HG02852 (cell line): Measurements from ENCODE around the gene NIT1.
"Not testable (repeated sequence)": the region's sequence is repeated elsewhere in the genome, so short reads cannot be mapped to it uniquely, and the experiment has no call there.

Source experiments
- ATAC-seq: cut with Tn5 transposase; IDR thresholded peaks from one replicate; pipeline ENCODE4 v1.9.1; 2021; ENCODE audit warnings: mild to moderate bottlenecking, moderate library complexity; ENCODE audit not compliant: unreplicated experiment

NIT1 gene

DNA sequence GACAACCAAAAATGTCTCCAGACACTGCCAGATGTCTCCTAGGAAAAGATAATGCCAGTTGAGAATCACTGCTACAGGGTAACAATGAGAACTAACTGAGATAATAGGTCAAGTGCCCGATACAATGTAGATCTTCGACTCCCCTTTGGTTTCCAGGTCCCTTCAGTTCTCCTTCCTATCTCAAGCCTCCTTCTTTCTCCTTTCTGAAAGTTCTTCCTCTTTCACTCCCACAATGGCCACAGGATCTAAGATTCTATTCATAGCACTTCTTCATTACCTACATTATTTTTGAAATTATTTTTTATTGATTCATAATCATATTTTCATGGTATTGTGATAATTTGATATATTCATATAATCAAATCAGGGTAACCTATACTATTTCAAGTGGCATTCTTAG, 6.4 kb upstream of the NIT1 start:
- no peak for ATAC-seq

DNA sequence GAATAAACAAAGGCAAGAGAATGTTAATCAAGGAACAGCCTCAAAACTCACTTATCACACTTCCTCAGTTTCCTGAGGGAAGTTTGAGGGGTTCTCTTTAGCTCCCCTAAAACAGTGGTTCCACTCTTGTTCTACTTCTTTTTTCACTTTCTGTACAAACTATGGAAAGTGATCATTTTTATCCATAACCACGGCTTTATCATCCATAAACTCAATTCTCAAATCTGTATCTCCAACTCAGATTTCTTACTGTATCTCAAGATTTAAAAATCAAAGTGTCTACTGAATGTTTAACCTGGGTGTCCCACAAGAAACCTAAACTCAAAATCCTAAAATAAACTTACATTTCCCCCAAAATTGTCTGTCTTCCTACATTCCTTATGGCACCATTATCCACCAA, 4.0 kb upstream of the NIT1 start:
- ATAC-seq = no peak

DNA sequence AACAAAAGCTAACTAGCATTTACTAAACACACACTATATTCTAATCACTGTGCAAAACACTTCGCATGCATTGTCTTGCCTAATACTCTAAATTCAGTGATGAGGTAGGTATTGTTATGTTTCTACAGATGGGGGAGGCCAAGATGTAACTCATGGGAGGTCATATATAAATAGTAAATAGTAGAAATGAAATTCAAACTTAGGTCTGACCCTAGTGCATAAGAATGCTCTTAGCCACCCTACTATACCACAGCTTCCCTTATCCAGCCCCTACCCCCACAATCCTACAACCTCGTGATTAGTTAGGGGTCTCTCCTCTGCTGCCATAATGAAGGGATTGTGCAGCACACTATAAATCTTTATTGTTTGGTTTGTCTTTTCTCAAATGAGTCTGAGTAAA, 3.3 kb upstream of the NIT1 start:
- no peak for ATAC-seq

DNA sequence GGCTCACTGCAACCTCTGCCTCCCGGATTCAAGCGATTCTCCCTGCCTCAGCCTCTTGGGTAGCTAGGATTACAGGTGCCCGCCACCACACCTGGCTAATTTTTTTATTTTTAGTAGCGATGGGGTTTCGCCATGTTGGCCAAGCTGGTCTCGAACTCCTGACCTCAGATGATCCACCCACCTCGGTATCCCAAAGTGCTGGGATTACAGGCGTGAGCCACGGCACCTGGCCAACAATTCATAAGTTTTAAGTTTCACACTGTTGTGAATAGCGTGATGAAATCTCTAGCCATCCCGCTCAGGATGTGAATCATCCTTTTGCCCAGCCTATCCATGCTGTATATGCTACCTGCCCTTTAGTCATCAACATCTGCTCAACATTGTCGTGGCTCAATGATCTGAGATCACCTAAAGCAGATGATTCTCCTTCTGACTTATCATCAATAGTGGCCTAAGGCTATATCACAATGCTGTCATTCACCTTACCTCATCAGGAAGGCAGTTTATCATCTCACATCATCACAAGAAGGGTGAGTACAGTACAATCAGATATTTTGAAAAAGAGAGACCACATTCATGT, 2.7 kb upstream of the NIT1 start:
- no peak for ATAC-seq

DNA sequence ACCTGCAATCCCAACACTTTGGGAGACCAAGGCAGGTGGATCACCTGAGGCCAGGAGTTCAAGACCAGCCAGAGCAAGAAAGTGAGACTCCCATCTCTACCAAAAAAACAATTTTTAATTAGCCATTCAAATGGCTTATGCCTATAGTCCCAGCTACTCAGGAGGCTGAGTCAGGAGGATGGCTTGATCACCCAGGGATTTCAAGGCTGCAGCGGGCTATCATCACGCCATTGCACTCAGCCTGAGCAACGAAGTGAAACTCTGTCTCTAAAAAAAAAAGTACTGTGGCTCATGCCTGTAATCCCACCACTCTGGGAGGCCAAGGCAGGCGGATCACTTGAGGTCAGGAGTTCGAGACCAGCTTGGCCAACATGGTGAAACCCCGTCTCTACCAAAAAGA, 1.9 kb upstream of the NIT1 start:
- not testable (repeated sequence) for ATAC-seq

DNA sequence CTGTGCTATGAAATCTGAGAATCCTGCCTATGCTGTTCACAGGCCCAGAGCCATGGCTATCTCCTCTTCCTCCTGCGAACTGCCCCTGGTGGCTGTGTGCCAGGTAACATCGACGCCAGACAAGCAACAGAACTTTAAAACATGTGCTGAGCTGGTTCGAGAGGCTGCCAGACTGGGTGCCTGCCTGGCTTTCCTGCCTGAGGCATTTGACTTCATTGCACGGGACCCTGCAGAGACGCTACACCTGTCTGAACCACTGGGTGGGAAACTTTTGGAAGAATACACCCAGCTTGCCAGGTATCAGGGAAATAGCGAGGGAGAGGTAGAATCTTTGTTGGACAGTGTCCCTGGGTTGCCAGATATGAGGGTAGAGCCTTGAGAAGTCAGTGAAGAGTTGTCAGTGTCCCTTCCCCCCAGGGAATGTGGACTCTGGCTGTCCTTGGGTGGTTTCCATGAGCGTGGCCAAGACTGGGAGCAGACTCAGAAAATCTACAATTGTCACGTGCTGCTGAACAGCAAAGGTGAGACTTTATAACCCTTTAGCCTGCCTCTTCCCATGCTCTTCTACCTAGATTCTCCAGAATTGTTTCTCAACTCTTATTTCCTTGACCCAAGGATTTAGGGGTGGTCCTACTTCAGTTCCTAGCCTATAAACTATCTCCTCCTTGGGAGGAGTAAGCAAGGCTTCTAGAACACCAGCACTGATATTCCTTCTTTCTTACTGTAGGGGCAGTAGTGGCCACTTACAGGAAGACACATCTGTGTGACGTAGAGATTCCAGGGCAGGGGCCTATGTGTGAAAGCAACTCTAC, 1.4 kb downstream of the NIT1 start:
- ATAC-seq = peak; percentile 42

DNA sequence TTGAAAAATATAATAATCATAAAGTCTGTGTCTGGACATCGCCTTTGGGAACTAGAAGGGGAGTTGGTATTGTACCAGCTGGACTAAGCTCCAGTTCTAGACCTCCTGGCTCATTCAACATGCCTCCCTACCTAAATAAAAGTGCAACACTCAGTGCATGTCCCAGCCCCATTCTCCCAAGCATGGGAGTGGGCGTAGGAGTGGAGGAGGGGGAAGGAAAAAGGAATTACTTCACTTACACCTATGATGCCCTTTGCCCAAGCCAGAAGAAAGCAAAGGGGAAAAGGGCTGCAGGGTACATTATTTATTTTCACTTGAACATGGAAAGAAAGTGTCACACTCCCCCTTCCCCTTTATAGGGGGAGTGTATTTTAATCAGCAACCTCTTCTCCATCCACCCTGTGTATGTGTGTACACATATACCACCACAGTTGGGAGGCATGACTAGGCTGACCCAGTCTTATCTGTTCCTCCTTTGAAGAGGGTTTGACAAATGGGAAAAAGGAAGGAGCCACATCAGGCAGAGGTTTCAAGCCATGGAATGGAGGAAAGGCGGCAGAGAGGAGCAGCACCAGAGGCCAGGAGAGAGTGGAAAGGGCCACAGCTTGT, 3.2 kb downstream of the NIT1 start:
- ATAC-seq = no peak

DNA sequence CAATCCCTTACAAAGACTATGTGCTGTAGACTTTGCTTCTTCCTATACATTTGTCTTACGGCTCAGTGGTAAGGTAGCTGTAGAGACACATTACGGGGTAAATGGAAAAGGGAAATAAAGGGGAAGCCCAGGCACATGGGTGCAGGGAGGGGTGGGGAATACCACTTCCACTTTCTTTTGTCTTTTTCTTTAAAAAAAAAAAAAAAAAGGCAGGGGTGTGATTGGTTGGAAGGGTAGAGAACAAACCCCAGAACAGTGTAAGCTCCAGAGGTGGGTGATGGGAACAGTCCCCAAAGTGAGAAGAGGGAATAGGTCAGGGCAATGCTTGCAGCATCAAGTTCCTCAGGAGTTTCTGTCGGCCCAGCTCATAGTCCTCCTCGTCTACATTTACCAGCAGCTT, 3.9 kb downstream of the NIT1 start:
- no peak for ATAC-seq

DNA sequence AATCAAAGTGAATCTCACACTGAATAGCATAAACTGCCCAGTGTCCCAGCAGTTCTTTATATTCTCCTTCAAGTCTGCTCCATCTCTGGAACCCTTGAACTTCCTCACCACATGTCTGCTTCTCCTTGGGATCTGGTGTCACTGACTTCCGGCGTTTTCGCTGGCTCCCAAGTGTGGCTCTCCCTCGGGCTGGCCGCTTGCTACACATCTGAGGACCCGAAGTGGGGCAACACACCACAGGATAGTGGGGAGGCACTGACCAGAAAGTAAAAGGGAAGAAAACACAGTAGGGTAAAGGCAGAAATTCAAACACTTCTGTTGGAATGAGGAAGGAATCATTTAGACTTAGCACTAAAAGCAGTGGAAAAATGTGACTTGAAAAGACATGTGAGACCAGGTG, 5.1 kb downstream of the NIT1 start:
- no peak for ATAC-seq

DNA sequence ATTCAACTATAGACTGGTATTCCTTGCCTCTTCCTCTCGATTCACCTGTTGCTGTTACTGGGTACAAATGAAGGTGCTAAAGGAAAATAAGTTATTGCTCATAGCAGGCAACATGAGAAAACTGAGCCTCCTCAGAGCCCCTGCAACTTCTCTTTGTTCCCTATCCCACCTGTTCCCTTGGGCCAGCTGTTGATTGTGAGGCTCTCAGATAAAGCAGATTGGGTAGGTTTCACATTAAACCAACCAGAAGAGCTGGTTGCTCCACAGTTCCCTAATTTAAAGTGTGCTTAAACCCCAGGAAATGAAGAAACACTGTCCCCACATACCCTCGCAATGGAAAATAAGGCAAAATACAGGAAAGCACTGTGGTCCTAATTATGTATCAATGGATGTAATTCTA, 9.7 kb downstream of the NIT1 start:
- no peak for ATAC-seq

DNA sequence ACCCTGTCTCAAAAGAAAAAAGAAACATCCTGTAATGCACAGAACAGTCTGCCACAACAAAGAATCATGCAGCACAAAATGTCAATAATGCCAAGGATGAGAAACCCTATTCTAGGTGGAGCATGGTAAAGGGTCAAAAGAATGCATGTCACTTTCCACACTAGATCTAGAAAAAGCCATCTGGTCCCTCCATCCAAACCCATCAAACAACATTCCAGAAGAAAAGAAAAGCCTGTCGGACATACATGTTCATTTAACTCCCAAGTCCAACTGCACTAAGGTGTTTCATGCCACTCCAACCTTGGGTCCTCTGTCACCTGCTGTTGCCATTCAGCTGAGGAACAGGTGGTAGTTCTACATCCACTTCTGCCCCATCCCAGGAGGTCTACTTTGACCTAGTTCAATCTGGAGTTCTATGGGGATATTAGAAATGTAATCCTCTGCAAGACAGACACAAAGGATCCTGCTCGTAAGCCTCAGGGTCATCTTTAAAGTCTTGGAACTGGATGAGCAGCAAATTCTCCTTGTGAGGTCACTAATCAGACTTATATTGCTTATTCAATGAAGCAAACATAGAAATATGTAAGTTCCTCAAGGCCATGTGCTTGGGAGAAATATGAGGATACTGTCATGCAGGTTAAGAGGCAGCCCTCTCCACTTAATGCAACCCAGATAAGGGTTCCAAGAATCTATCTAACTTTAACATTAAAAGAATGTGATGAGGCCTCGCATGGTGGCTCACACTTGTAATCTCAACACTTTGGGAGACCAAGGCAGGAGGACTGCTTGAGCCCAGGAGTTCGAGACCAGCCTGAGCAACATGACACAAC, 10.9 kb downstream of the NIT1 start:
- ATAC-seq = no peak

DNA sequence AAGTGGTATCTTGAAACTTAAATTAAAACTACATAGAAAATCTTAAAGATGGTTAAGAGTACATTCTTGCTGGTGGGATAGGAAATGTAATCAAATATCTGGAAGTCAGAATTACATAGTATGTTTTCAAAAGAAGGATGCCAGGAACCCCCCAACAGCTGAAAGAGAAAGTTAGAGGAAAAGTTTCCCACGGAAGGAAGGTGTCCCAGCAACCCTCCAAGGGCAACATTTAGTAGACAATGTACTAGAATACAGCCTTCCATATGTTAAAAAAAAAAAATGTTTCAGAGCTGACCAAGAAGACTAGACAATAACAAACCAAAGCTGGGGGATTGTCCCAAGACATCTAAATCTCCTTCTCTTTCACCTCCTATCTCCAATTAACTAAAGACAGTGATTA, 12.4 kb downstream of the NIT1 start:
- no peak for ATAC-seq

DNA sequence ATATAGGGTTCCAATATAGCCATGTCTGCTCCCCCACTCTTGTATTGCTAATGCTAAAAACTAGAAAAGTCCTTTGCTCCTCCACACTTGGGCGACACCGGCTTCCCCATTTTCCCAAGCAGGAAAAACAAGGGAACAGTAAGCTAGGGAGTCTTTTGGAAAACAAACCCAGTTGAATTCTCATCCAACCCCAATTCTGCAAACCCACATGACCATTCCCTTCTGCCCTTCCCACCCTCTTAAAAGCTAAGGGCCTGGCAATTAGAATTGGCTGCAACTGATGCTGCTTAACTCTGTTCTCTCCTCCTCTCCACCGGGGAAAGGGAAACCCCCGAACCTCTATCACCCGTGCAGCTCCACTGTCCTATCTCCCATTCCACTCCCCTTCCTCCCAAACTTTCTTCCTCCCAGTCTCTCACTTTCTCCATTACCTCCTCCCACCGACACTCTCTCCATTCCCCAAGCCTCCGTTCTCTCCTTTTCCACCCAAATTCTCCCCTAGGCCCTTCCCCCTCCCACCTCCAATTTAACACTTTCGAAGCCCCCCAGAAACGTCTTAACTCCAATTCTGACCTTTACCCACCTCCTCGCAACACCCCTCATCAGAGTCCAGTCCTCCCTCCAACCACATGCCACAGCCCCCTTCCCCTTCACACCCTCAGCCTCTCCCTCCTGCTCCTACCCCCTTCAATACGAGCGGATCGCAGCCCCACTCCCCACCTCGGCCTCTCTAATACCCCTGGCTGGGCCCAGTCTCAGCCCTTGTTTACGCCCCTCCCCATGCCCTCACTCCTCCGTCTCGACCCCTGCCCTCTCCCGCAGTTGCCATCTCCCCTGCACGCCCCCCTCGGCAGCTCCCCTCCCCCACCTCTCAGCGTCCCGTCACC, 13.9 kb downstream of the NIT1 start:
- no peak for ATAC-seq

DNA sequence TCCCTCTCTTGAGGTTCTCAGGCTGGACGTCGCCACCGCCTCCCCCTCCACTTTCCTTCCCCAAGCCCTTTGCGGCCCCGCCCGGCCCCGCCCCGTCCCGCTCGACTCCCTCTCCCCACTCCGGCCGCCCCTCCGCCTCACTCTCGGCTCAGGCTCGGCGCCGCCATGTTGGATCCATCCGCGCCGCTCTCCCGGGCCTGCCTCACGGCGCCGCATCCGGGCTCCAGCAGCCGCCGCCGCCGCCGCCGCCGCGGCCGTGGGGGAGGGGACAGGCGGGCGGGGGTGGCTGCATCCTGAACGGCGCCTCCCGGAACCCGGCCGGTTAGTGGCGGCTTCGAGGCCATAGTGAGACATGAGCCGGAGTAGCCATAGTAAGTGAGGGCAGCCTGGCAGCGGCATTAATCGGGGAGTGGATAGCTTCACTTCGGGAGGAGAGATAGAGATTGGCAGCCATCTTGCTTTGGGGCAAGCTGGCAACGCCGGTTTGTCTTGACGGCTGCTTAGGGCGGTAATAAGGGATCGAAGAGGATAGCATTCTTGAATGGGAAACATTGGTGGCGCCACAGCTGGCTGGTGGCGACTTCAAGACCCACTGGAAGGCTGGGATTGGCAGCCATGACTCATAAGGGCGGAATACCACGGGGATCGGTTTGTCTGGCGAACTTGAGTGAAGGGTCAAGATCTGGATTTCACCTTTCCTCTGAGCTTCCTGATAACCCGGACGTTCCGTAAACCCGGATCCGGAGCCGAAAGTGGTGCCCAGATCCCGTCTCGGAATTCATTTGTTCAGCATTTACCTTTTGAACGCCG, 14.7 kb downstream of the NIT1 start, which contains the start of gene DEDD:
Gene DEDD (minus strand): TSS at position 258 of the 810 bp plus-strand sequence. CDS start 8,205 bp downstream, outside the sequence.
- peak; percentile 92 for ATAC-seq

DNA sequence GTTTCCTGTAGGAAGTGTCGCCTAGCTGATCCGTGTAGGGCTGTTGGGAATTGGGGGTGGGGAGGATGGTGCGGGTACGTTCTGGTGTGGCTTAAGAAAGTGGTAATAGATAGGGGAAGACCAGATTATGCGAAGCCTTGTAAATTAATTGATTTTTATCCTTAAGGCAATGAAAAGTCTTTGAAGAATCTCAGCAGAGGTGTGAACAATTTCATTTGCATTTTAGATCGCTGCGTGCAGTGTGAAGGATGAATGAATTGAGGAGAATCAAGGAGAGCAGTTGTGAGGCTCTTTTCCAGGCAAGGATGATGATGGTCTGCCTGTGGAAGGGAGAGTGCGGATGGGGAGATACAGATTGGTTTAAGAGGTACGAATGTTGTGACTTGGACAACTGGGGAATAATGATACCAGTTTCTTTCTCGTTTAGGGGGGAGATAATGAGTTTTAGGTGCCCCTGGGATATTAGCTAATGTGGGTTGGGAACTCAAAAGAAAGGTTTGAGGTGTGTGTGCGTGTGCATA, 15.4 kb downstream of the NIT1 start:
- no peak for ATAC-seq

DNA sequence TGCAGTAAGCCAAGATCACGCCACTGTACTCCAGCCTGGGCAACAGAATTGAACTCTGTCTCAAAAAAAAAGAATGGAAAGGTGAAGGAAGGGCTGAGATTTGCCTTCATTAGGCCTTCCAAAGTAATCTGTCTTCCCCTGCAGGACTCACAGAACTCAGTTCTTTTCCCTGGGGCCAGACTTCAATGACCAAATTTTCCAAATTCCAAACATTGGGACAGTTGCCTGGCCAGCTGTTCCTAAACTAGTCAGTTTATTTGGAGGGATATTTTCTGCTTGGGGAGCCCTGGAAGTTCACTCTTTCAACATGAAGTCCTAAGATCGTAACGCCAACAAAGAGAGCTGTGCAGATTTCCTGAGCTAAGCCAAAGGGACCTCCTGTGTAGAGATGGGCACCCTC, 20.0 kb downstream of the NIT1 start:
- ATAC-seq = no peak

DNA sequence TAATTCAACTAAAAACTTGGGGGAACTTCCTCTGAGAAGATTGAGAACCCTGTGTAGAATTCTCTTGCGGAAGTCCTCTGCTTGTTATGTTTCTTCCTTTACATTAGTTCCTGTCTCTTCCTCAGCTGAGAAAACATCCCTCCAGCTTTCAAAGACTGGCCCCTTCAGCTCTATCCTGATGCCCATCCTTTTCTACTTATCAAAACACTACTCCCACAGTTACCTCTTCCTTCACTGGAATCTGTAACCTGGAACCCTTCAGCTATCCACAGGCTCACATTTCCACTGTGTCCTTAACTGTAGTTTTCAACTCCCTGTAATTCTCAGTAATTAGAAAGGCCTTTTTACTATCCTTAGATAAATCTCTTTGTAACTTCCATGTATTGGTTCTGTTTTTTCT, 20.5 kb downstream of the NIT1 start:
- no peak for ATAC-seq

DNA sequence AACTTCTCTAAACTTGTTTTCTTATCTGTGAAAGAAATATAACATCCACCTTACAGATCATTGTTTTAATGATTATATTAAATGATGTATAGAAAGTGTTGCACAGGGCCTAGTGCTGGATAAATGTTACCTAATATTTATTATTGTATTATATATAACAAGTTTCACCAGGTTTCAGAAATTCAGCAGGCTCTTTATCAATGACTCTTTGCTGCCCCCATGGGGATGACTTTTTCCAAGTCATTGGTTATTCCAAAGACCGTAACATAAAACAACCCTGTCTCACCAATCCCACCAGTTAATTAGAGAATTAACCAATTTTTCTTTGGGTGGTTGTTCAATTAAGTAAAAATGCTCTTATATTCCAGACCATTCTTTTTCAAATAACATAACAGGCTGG, 21.9 kb downstream of the NIT1 start:
- ATAC-seq = no peak

DNA sequence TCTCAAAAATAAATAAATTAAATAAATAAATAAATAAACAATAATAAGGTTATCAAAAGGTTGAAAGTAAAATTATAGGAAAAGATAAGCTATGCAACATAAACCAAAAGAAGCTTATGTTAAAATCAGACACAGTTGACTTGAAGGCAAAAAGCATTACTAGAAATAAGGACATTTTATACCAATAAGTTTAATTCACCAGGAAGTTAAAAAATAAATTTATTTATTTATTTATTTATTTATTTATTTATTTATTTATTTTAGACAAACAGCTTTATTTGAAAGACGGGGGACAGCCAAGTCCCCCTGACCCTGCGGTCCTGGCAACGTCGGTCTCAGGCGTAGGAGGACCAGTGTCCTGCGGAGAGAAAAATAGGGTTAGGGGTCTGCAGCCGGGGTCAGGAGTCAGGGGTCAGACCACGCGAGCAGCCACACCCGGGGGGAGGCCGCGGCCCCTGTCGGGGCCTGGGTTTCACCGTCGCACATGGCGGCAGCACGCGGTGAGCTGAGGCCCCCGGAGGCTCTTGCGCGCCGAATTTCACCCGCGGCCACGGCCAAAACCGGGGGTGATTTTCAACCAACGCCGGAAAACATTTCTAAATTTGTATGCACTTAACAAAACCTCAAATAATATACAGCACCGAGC, 23.0 kb downstream of the NIT1 start:
- no peak for ATAC-seq
